Fibroblast of gingiva (primary cell): Measurements from ENCODE around the gene KRT85.

Experiments used
- DNase-seq: peaks from one replicate; pipeline ENCODE4 v3.0.0-alpha.2; 2011; ENCODE audit warnings: low read depth

Gene KRT85

GRCh38 chr12:52367876-52368275, 595 bp upstream of the KRT85 start:
- no peak for DNase-seq

- no peak for DNase-seq
Measured at GRCh38 chr12:52364901-52365489, 2.3 kb downstream of the KRT85 start.

GRCh38 chr12:52364061-52364460, 3.2 kb downstream of the KRT85 start:
- no peak for DNase-seq

GRCh38 chr12:52363111-52363679, 4.1 kb downstream of the KRT85 start:
- DNase-seq = no peak

GRCh38 chr12:52362118-52362726, 5.1 kb downstream of the KRT85 start:
- no peak for DNase-seq

- no peak for DNase-seq
Measured at GRCh38 chr12:52361553-52361952, 5.7 kb downstream of the KRT85 start.

GRCh38 chr12:52360663-52361271, 6.5 kb downstream of the KRT85 start:
- no peak for DNase-seq

GRCh38 chr12:52360106-52360662, 7.1 kb downstream of the KRT85 start:
- no peak for DNase-seq

GRCh38 chr12:52359621-52360061, 7.6 kb downstream of the KRT85 start:
- DNase-seq = no peak

GRCh38 chr12:52358575-52359350, 8.5 kb downstream of the KRT85 start:
- no peak for DNase-seq

GRCh38 chr12:52356762-52357580, 10.3 kb downstream of the KRT85 start:
- no peak for DNase-seq

- DNase-seq = no peak
Measured at GRCh38 chr12:52356031-52356761, 11.1 kb downstream of the KRT85 start.

GRCh38 chr12:52355176-52355575, 12.1 kb downstream of the KRT85 start:
- DNase-seq = no peak

- DNase-seq = no peak
Measured at GRCh38 chr12:52354200-52354599, 13.1 kb downstream of the KRT85 start.

GRCh38 chr12:52353766-52354165, 13.5 kb downstream of the KRT85 start:
- DNase-seq = no peak

GRCh38 chr12:52352951-52353350, 14.3 kb downstream of the KRT85 start:
- DNase-seq = no peak

GRCh38 chr12:52351196-52352059, 15.9 kb downstream of the KRT85 start:
- DNase-seq = no peak

GRCh38 chr12:52350786-52351185, 16.5 kb downstream of the KRT85 start:
- DNase-seq = no peak

- no peak for DNase-seq
Measured at GRCh38 chr12:52350021-52350620, 17.2 kb downstream of the KRT85 start.
